Endothelial cell of umbilical vein (primary cell): ENCODE measurements around the gene FKBP2. TPM values are rescaled to one million over a fixed set of nuclear protein-coding genes. Genes with fewer than 3 reads are reported as not detected.

ENCODE experiments used
- BruUV-seq: library from RNA; stranded (reverse); fragments of 400-500 nt; replicated peaks from 2 replicates; lab custom pipeline; 2021; lab: Mats Ljungman, UMichigan
- CTCF ChIA-PET: fragments of 300-600, 350-600 bp; sonication (Branson Sonifier 250); formaldehyde crosslinking; loops from one replicate; lab custom pipeline; 2021; ENCODE audit warnings: antibody characterized with exemption, inconsistent platforms; lab: Charles Lee
- POLR2A ChIA-PET: fragments of 300-600, 350-600 bp; sonication (Branson Sonifier 250); formaldehyde crosslinking; loops from one replicate; lab custom pipeline; 2021; ENCODE audit warnings: antibody characterized with exemption, inconsistent platforms; lab: Charles Lee
- DNase-seq: peaks from one replicate; pipeline ENCODE4 v3.0.0-alpha.2; 2011; ENCODE audit warnings: low read depth, low spot score
- FAIRE-seq: peaks from 2 replicates; lab custom pipeline; 2011; peaks lifted over from hg19 to GRCh38; lab: Jason Lieb, UNC
- H2AFZ ChIP-seq: 2 replicates; pipeline ENCODE4 v1.6.0; 2012; ENCODE audit warnings: low read depth, low read length, control low read depth, inconsistent platforms
- H3K27ac ChIP-seq: 2 replicates; pipeline ENCODE4 v1.5.1; 2011; ENCODE audit warnings: low read depth, mild to moderate bottlenecking, control low read depth, low read length, moderate library complexity; ENCODE audit not compliant: insufficient read depth
- H3K27me3 ChIP-seq, 2 experiments: 2 replicates each; pipeline versions ENCODE4 v1.6.0 to v1.6.1; 2011; ENCODE audit warnings: low read length in 2 of 2, mixed read lengths in 1 of 2; ENCODE audit not compliant: control insufficient read depth in 2 of 2, insufficient read depth in 2 of 2
- H3K36me3 ChIP-seq, 2 experiments: 2 replicates in 1 of 2; 3 replicates in 1 of 2; pipeline ENCODE4 v1.5.1; 2011; ENCODE audit warnings: low read length in 2 of 2, mild to moderate bottlenecking in 1 of 2, moderate library complexity in 1 of 2; ENCODE audit not compliant: control insufficient read depth in 2 of 2, insufficient read depth in 2 of 2; ENCODE audit errors: extremely low read depth in 1 of 2
- H3K4me1 ChIP-seq: 3 replicates; pipeline ENCODE4 v1.5.1; 2011; ENCODE audit warnings: mild to moderate bottlenecking, low read length; ENCODE audit not compliant: control insufficient read depth, insufficient read depth; ENCODE audit errors: extremely low read depth
- H3K4me2 ChIP-seq: 2 replicates; pipeline ENCODE4 v1.6.1; 2011; ENCODE audit warnings: low read length, control low read depth, mixed read lengths; ENCODE audit not compliant: insufficient read depth
- H3K4me3 ChIP-seq, 3 experiments: fragments of 200-600 bp in 1 of 3; sonication (generic), shearing (Covaris generic) in 1 of 3; replicated peaks in 1 of 3; 2 replicates each; pipeline ENCODE4 v1.5.1; 2011 to 2016; ENCODE audit warnings: control low read depth in 3 of 3, low read length in 3 of 3, mild to moderate bottlenecking in 2 of 3, inconsistent platforms in 1 of 3, low read depth in 1 of 3, moderate library complexity in 1 of 3; ENCODE audit not compliant: insufficient read depth in 1 of 3
- H3K79me2 ChIP-seq: 2 replicates; pipeline ENCODE4 v1.6.0; 2012; ENCODE audit warnings: low read length, inconsistent platforms; ENCODE audit not compliant: control insufficient read depth, insufficient read depth
- H3K9ac ChIP-seq: replicated peaks from 2 replicates; pipeline ENCODE3; 2011; ENCODE audit warnings: low read length, control low read depth; ENCODE audit not compliant: insufficient read depth; ENCODE audit errors: extremely low read depth
- H3K9me1 ChIP-seq: replicated peaks from 3 replicates; pipeline ENCODE4 v1.6.0; 2011; ENCODE audit warnings: mild to moderate bottlenecking, low read length; ENCODE audit not compliant: control insufficient read depth, insufficient read depth; ENCODE audit errors: extremely low read depth
- H3K9me3 ChIP-seq: replicated peaks from 2 replicates; pipeline ENCODE4 v1.5.1; 2012; ENCODE audit warnings: low read length, inconsistent platforms; ENCODE audit not compliant: control insufficient read depth, insufficient read depth
- H4K20me1 ChIP-seq: replicated peaks from 2 replicates; pipeline ENCODE3; 2011; ENCODE audit warnings: mild to moderate bottlenecking, low read length; ENCODE audit not compliant: control insufficient read depth, insufficient read depth; ENCODE audit errors: extremely low read depth
- CTCF ChIP-seq, 2 donors: IDR thresholded peaks; 1 replicate in 1 of 2; 2 replicates in 1 of 2; pipeline ENCODE4 v1.5.1; 2011; ENCODE audit warnings: low read length in 2 of 2, mild to moderate bottlenecking in 2 of 2, moderate library complexity in 2 of 2, control low read depth in 1 of 2, inconsistent platforms in 1 of 2, low read depth in 1 of 2; ENCODE audit not compliant: insufficient read depth in 1 of 2; ENCODE audit errors: extremely low read depth in 1 of 2
- EZH2 ChIP-seq: IDR thresholded peaks from 2 replicates; pipeline ENCODE4 v1.6.1; 2012; ENCODE audit warnings: borderline replicate concordance, low read depth, mild to moderate bottlenecking, moderate library complexity, low read length, inconsistent platforms; ENCODE audit not compliant: severe bottlenecking
- FOS ChIP-seq: IDR thresholded peaks from 2 replicates; pipeline ENCODE4 v1.6.1; 2011; ENCODE audit warnings: mild to moderate bottlenecking, low read length, moderate library complexity, borderline replicate concordance; ENCODE audit not compliant: insufficient read depth
- GATA2 ChIP-seq: IDR thresholded peaks from 2 replicates; pipeline ENCODE4 v1.7.0; 2011; ENCODE audit warnings: low read depth, mild to moderate bottlenecking, moderate library complexity, mixed read lengths, low read length; ENCODE audit not compliant: insufficient read length, insufficient read depth
- JUN ChIP-seq: IDR thresholded peaks from 2 replicates; pipeline ENCODE4 v1.6.1; 2011; ENCODE audit warnings: borderline replicate concordance, low read depth; ENCODE audit not compliant: insufficient read length, insufficient read depth
- MYC ChIP-seq: IDR thresholded peaks from one replicate; pipeline ENCODE4 v1.6.1; 2011; ENCODE audit warnings: mild to moderate bottlenecking, low read depth, low read length
- POLR2A ChIP-seq: IDR thresholded peaks from 2 replicates; pipeline ENCODE4 v1.6.1; 2012; ENCODE audit warnings: low read depth, mild to moderate bottlenecking, control low read depth, low read length
- POLR2AphosphoS5 ChIP-seq: IDR thresholded peaks from 2 replicates; pipeline ENCODE4 v1.6.1; 2012; ENCODE audit warnings: low read depth, mild to moderate bottlenecking, control low read depth, low read length, moderate library complexity; ENCODE audit not compliant: insufficient read depth
- dilution Hi-C: fragments of 300-500 bp; cut with MboI; formaldehyde crosslinking; loops from one replicate; pipeline ENCODE4 v1.15.0; 2019; ENCODE audit warnings: low sequenced_read_pairs; ENCODE audit not compliant: extremely low pct_ligation_motif_present
- intact Hi-C: fragments of 100-400 bp; cut with micrococcal nuclease; formaldehyde crosslinking; loops from one replicate; pipeline ENCODE4 v1.10.0; 2022
- polyA plus RNA-seq, 4 experiments: library from polyadenylated mRNA; depleted of rRNA in 3 of 4; stranded (reverse) in 3 of 4; unstranded in 1 of 4; fragments of >200 nt; gene quantifications; 2 replicates each; pipeline versions ENCODE4 v1.2.1 to v1.2.3, GENCODE V29; 2011 to 2012; ENCODE audit warnings: missing spikeins in 1 of 4
- total RNA-seq: library from RNA; stranded (reverse); gene quantifications from 2 replicates; pipeline ENCODE4 v1.2.3, GENCODE V29; 2021

FKBP2 gene
- total and polyA plus RNA-seq, 2 donors (not counting 3 experiments of a cell fraction or from before 2014, with no cell fraction given): 48.5 to 74.4 TPM

- Histone ChIP-seq H4K20me1 (no peaks in the 10 kb centered on the region), H3K27ac (no peak overlapping the region), H3K4me3 (peak overlapping the region; percentile 67 to 78 (median 73)), H3K27me3 (no peaks in the 10 kb centered on the region), H3K36me3 (peaks cover 0 to 12% of the 10 kb centered on the region in 2 experiments), H3K9me1 (no peaks in the 10 kb centered on the region), H3K9ac (peak overlapping the region; percentile 4), H3K9me3 (no peaks in the 10 kb centered on the region), H3K4me2 (peak overlapping the region; percentile 35), H3K79me2 (peaks cover 40% of the 10 kb centered on the region), H2AFZ (no peak overlapping the region), H3K4me1 (peaks cover 26% of the 10 kb centered on the region)
- dilution Hi-C loops: no loop called here
- TF ChIP-seq GATA2 (no peak), POLR2AphosphoS5 (no peak), FOS (no peak), EZH2 (no peak), CTCF (IDR thresholded peaks at IDR 0.05; ENCODE audit: extremely low read depth in 1 of 2, insufficient read depth in 1 of 2, low read depth in 1 of 2, low read length in 2 of 2) (no peak), JUN (no peak), POLR2A (peak; percentile 2), MYC (no peak)
- BruUV-seq: no TSS peak
- FAIRE-seq (no peak), DNase-seq (no peak)
- ChIA-PET POLR2A (interaction anchor here (1.5 to 2.2 kb wide), 2 partner anchors 23 to 27 kb away, joined by 5 to 10 read pairs; no protein-coding TSS in a partner anchor), CTCF (interaction anchor here (0.6 to 5.0 kb wide), 11 partner anchors 8 to 110 kb away, joined by 3 to 36 read pairs (median 4); partner anchors contain the start of genes CATSPERZ, ESRRA and STIP1)
- intact Hi-C loops: loop anchor here (5.0 kb wide), 1 partner anchor 112 kb away; the partner anchor contains the start of gene RPS6KA4
Measured at GRCh38 chr11:64244966-64245365, 4.1 kb downstream of the FKBP2 start.
